CD4-positive, alpha-beta T cell treated with Interleukin-15 for 1 hour (primary cell): ENCODE results near the gene AURKA.
"Not testable (repeated sequence)": the region's sequence is repeated elsewhere in the genome, so short reads cannot be mapped to it uniquely, and the experiment has no call there.

Source experiments
- DNase-seq: peaks from one replicate; pipeline ENCODE4 v3.0.0-alpha.2; 2020

Gene AURKA

DNA sequence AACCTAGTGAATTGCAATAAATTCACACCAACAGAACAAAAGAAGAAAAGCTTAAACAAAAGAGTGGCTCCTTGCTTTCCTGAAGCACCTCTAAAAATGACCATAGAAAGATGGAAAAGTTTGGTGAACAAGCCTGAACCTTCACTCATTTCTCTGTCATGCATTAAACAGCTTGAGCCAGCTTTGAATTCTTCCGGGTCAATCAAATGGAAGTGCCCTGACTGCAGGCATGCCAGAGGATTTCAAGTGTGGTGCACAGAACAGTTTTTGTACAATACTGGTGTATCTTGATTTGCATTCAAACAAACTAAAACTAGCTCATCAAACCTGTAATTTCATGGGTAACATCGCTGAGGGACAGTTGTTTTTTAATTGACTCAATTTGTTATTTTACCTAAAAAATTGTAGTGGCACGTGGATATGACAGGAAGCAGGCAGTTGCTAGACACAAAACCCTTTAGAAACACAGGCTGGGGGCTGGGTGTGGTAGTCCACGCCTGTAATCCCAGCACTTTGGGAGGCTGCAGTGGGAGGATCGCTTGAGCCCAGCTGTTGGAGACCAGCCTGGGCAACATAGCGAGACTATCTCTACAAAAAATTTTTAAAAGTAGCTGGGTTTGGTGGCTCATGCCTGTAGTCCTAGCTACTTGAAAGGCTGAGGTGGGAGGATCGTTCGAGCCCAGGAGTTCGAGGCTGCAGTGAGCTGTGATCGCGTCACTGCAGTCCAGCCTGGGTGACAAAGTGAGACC is 29.1 kb upstream of the AURKA start:
- DNase-seq = no peak

DNA sequence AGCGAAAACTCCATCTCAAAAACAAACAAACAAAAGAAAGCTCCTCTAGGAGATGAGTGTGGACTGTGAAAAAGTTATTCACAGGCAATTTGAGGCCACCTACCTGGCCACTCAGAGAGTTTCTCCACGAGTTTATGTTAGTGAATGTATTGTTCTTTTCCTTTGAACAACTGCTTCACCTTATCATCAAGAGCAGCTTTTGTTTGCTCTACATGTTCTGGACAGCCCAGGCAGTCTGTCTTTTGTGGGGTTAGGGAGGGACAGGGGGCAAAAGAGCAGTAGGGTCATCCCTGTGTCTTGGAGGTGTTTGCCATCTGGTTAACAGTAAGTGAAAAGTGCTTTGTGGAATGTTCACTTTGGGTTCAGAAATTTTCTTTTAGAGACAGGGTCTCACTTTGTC is 28.0 kb upstream of the AURKA start:
- no peak for DNase-seq

DNA sequence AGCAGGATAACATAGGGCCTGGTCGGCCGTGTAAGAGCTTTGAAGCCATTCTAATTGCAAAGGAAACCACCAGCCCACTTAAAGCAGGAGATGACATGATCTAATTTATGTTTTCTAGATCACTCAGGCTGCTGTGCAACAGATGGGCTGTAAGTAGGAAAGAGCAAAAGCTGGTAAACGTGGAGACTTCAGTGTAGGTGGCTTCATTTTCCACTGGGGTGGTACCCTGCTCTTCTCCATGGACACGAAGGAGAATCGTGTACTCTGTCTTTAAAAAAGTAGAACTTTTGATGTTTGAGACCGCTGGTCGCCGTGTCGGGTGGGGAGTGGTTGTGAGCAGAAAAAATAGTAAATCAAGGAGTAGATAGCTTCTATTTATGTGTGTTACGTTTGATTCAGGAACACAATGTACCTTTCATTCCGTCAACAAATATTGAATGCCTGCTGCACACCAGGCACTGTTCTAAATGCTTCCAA is 26.4 kb upstream of the AURKA start:
- no peak for DNase-seq

DNA sequence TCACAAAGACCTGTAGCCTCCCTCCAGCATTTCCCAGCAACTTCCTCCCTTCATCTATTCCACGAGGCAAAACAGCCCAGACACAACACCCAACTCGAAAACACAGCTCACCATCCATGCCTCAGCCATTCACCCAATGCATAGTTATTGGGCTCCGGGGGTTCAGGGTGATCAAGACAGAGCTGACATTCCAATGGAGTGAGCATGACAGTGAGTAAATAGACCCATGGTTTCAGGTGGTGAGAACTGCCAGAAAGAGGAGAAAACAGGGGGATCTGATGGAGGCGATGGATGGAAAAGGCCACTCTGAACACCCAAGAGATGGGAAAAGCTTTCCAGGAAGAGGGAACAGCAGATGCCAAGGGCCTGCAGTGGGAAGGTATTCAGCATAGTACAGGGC is 25.9 kb upstream of the AURKA start:
- no peak for DNase-seq

DNA sequence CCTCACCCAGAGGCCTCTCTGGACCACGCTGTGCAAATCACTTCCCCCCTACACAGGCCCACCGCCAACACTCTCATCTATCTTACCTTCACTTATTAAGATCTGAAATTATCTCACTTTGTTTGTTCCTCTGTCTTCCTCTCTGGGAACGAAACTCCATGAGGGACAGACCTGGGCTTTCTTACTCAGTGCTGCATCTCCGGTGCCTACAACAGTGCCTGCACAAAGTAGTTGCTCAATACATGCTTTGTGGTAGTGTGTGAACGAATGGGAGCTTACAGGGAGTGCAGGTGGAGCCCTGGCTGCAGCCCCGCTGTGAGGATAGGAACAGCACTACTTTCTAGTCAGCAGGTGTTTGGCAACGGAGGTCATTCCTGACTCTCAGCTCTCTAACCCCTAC is 25.4 kb upstream of the AURKA start:
- DNase-seq = no peak

DNA sequence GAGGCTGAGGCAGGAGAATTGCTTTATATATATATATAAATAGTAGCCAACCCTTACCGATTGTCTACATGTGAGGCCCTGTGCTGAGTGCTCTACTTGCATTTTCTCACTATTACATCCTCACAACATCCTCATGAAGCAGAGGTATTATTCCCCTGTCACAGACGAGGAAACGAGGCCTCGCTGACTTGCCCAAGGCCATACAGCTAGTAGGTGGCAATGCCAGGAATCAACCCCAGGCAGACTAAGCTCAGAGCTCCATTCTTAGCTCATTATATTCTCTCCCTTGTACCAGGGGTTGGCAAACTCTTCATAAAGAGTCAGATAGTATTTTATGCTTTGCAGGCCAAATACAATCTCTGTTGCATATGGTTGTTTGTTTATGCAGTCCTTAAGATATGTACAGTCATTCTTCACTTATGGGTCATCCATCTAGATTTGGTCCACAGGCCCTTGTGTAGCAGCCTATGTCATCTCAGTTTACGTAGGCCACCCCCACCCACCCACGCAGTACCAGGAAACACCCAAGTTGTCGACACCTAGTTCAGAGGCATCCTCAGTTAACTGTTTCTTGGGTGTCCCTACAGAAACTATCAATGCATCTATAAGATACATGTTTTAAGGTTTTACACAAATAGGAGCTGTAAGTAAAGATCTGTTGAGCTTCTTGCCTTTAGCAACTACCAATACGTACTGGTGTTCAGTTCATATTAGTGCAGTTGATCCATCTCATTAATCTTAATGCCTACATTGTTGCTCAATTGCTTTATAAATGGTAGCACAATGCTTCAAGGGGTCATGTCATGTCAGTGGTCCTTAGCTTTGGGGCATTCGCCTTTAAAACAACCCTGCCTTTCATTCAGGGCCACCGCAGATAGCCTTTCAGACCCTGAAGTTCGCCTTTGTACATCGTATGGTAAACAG is 23.1 kb upstream of the AURKA start:
- peak; percentile 58 for DNase-seq

DNA sequence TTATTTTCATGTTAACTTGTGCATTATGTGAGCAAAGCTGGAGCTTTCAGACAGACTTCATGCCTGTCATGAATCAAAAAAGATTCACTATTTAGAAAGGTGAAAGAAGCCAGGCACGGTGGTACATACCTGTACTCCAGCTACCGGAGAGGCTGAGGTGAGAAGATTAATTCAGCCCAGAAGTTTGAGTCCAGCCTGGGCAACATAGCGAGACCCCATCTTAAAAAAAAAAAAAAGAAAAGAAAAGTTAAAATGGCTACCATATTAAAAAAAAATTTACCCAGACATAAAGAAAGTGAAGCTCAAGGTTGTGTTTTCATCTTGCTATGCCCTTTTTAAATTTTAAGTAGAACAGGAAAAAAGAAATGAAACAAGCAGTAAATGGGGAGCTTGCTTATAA is 20.9 kb upstream of the AURKA start:
- DNase-seq = no peak

DNA sequence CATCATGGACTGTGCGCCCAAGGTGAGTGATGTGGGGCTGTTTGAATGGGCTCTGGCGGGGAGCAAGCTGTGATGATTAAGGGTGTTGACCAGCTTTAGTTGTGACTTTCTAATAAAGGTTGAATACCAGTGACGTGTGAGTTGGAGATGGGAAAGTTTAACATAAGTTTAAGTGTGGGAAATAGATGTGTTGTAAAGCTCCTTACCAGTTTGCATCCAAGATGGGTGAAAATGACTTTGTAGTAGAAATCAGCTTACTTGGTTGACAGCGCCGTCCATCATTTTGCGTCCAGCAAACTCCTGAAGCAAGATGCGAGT is 20.4 kb upstream of the AURKA start:
- no peak for DNase-seq

DNA sequence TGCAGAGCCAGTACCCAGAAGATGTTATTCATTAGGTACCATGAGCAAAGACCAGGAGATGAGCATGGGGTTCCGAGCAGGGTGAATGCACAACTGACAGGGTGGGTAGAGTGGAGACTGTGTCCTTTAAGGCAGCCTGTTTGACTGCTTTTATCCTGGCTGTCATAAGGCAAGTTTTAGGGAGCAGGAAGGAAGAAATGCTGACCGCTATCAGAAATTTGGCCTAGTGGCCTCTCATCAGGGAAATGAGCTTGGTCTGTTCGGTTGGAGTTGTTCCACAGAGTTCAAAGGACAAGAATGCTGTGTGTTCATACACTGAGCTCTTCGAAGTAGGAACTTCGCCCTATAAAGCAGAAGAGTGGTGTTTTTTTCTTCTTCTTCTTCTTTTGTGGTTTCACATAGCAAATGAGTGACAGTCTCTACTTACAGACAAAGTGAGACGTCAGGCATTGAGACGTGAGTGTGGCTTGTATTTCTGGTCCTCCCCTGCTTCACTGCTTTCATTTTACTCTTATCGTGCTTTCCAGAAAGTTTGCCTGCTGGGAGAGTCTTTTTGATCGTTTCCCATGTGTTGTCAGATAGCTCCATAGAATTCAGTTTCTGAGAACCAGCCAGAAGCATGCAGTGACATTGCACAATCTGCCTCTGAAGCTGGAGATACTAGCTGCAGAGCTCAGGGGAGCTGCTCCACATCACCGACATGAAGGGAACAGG is 19.9 kb upstream of the AURKA start, which contains the start of gene CASS4:
TSS of gene CASS4 (plus strand) at position 502 of the 714 bp plus-strand sequence. CDS start at position 701, 199 bp downstream.
- DNase-seq = peak; percentile 51

DNA sequence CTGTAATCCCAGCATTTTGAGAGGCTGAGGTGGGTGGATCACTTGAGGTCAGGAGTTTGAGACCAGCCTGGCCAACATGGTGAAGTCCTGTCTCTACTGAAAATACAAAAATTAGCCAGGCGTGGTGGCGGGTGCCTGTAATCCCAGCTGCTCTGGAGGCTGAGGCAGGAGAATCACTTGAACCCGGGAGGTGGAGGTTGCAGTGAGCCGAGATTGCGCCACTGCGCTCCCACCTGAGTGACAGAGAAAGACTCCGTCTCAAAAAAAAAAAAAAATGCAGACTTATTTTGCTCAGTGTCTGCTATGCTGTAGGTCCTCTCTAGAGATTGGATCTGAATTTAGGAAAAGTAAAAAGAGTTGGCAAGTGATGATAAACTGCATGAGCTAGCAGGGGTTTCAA is 19.3 kb upstream of the AURKA start:
- DNase-seq = not testable (repeated sequence)

DNA sequence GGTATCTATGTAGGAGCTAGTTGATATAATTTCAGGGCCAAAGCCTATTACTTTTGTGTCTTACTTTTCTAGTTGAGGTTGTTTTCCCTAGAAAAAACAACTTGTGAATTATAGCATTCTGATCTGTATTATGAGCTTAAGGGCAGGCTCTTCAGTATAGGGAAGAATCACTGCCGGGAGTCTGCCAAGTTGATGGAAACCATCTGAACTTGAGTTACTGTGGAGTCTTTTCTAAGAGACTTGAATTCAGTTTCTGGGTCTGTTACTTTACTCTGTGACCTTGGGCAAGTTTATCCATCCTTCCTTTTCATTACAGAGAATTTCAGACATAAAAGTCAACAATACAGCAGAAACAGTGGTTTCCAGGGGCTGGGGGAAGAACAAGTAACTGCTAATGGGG is 17.9 kb upstream of the AURKA start:
- no peak for DNase-seq

DNA sequence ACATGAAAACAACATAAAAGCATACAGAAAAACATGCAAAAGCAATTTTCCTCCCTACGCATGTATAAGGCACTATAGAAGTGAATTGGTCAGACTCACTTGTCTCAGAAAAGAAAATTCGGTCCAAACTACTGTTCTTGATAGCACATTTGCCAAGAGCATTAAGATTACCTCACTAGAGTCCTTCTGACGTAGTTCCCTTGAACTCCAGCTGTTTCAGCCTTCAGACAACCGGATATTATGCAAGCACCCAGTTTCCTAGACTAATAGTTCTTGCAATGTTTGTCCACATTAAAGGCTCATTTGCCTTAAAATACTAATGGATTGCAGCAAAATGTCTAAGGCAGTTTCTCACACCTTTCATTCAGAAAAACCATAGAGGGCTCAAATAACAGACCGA is 17.5 kb upstream of the AURKA start:
- DNase-seq = no peak

DNA sequence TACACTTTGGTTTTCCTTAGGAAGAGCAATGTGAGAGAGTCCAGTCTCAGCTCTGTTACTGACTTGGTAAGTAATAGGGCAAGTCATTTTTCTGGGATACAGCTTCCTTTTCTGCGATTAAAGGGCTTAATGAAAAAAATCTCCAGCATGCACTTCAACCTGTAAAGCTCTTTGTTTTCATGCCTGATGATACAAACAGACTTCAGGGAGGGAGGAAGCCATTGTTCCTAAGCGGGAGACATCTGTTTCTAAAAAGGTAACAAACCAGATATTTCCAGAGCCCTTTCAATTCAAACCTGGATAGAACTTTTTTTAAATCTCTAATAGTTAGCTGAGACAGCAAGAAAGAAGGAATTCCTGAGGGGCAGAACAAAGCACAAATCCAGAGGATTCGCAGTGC is 14.9 kb upstream of the AURKA start:
- no peak for DNase-seq

DNA sequence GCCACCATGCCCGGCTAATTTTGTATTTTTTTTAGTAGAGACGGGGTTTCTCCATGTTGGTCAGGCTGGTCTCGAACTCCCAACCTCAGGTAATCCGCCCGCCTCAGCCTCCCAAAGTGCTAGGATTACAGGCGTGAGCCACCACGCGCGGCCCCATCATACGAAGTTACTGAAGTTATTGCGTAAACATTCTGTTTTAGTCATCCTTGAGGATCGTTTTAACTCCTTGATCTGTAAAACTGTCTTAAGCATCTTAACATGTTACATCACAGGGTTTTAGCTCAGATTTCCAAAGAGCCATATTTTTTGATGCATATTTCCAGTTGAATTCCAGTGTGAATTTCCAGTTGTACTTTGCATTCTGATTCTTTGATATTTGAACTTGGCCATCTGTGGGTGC is 13.3 kb upstream of the AURKA start:
- not testable (repeated sequence) for DNase-seq

DNA sequence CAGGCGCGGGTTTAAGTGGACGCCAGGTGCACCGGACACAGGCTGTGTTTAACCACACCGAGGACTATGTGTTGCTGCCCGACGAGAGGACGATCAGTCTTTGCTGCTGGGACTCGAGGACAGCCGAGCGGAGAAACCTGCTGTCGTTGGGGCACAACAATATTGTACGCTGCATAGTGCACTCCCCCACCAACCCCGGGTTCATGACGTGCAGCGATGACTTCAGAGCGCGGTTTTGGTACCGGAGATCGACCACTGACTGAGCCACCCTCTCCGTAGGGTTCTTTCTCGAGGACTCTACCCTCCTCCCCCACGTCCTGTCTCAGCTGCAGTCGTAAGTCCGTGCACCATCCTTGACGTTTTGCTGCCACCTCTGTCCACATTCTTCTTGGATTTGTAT is 11.4 kb upstream of the AURKA start:
- DNase-seq = no peak

DNA sequence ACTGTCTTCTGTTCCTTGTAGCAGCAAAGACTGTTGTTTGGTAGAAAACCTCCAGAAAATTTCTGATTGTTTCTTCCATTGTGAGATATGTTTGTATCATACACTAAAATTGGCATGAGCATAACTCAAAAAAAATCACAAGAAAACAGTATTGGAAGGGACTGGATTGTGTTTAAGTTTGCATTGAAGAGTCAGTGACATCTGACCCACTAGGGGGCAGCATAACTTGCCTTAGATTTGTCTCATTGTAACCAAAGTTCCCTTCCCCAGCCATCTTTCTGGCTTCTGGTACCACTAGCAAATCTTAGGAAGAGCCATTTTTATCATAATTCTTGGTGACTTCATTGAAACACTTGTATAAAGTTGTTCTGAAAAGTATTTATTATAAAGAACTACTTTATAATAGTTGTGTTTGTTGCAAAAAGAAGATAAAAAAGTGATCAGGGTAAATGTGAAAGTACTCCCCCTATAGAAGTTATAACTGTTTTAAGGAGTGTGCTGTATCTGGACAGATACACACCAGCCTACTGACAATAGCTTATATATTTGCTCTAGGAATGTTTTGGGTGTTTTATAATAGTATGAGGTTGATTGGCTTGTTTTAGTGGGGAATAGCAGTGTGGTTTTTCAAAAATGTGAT is 8.1 kb upstream of the AURKA start:
- peak; percentile 47 for DNase-seq

DNA sequence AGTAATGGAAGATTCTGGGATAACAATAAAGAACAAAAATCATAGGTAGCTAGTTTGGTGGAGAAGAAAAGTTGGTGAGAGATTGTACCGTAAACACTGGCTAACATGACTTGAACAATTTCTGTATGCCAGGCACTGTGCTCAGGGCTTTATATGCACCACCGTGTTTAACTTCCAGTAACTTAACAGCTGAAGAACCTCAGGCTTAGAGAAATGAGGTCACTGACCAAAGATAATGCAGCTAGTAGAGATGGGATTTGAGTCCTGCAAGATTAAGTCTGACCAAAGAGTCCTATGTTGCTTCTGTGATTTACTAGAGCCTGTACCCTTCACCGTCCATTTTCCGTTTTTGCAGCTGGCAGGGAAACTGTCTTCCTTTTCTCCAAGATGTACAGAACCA is 3.2 kb upstream of the AURKA start:
- DNase-seq = no peak

DNA sequence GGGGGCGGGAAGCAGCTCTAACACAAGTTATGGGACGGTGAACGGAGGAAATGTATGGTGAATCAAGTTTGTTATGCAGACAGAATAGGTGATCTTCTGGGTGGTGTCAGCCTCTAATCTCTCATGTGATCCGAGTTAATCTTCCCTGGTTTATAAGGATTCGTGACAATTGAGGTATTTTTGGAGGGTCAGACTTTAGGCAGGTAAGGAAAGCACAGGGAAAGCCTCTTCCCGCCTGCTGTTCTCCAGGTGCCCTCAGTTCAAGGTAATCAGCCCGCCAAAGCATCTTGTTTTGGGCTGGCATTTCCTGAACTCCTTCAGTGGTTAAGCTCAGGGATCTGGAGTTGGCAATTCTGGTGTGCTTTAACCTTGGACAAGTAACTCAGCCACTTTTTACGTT is 1.6 kb upstream of the AURKA start:
- no peak for DNase-seq

DNA sequence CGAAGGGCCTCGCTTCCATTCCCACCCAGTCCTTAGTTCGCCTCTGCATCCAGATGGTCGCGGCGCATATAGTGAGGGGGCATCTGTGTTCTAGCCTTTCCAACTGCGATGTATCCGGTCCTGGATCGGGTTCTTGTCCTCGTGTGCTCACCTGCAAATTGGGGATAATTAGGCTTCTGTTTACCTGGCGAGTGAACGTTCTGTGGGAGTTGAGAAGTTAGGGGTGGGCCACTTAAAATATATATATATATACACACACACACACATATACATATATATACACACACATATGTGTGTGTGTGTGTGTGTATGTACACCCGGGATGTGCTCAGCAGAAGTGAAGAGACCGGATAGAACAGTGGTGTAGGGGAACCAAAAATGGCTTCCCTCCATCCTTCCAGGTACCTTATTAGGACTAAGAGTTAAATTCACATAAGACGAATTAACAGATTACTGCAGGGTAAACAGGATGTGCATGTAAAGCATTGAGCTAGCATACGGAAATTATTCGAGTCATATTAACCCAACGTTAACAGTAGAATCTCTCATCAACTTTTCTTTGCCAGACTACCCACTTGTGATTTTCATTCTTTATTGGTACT is 967 bp upstream of the AURKA start:
- no peak for DNase-seq

DNA sequence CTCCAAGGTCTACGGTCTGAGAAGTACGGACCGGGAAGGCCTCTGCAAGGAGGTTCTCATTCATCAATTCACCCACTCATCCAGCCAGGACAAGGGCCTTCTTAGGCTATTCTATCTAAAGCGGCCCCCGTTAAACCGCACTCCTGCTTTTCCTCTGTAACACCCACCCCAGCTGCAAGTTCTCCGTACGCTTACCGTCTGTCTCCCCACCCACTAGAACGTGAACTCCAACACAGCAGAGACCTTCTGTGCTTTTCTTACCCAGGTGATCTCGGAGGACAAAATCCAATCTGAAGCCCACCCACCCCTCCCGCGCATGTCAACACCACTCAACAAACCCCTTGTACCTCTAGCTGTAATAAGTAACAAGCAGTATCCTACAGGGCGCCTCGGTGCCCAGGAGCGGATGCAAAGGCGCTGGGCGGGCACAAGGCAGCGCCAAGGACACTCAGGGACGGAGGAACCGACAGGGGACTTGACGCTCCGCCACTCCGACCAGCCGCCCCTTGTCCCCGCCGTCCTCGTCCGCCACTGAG is 351 bp downstream of the AURKA start:
- DNase-seq = no peak

DNA sequence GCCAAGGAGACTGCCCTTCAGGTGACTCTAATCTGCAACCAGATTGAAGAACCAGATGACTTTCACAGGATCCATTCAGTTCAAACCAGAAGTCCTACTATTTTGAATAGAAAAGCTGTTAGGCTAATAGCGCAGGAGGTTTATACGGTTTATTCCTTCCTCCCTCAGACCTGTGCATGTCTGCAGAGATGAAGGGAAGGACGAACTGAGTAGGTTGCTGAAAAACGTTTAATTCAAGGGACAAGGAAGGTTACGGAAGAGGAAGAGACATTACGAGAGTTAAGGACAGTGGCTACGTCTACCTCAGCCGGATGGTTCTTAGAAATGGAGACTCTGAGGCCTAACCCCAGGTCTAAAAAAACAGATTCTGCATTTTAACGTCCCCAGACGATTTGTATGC is 978 bp downstream of the AURKA start:
- DNase-seq = no peak

DNA sequence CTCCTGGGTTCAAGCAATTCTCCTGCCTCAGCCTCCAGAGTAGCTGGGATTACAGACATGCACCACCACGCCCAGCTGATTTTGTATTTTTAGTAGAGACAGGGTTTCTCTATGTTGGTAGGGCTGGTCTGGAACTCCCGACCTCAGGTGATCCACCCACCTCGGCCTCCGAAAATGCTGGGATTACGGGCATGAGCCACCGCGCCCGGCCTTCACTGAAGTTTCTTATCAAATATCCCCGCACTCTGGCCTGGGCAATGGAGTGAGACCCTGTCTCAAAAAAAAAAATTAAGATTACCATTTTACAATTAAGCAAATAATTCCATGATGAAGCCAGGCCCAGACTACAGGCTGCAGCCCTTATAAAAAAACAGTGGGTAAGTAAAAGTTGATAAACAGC is 1.6 kb downstream of the AURKA start:
- DNase-seq = not testable (repeated sequence)
